ENCODE data around the gene GSTT2.

The GSTT2 gene

DNA sequence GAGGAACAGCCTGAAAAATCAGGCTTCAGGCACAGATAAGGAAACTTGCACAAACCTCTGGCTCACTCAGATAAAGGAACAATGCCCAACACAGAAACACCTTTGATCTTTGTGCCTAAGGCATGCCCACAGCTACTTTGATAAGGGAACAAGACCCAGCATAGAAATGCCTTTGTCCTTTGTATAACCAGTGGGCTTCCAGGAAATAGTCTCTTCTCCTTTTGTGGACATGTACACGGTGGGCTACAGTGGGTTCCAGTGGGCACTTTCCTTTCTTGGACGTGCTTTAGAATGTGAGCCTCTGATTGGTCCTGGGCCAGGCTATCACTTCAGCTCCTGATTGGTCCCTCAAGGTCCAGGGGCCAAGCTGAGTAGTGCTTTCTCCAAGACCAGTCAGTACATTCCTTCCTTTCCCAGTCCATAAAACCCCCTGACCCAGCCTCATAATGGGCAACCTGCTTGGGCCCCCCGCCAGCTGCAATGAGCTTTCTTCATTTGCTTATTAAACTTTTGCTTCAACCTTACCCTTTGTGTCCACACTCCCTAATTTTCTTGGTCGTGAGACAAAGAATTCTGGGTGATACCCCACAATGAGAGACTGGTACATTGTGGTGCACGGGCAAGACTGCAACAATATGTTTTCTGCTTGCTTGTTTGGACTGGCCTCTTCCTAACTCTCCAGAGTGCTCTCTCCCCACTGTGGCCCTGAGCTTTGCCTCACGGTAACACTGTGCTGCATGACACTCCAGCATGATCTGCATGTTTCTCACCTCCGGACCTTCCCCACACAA is 29.5 kb downstream of the GSTT2 start:
- DNase-seq = no peak

DNA sequence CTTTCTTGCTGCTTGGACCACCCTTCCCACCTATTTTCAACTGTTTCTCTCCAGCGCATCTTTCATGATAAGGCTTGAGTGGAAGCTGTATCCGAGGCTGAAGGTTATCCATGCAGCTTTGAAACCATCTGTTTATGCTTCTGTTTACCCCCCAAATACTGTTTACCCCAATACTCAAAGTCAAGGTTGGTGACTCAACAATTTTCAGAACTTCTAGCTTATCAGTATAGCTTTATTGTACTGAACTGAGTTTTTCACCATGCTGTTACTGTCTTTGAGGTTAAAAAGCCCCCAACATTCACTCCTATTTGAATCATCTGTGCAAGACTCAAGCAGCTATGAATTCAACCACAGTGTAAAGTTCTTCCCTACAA is 30.1 kb downstream of the GSTT2 start:
- DNase-seq = no peak

GRCh38 chr22:24011735-24012068 is 31.8 kb downstream of the GSTT2 start:
- peak in 1 of 2 experiments; percentile 27 for DNase-seq

DNA sequence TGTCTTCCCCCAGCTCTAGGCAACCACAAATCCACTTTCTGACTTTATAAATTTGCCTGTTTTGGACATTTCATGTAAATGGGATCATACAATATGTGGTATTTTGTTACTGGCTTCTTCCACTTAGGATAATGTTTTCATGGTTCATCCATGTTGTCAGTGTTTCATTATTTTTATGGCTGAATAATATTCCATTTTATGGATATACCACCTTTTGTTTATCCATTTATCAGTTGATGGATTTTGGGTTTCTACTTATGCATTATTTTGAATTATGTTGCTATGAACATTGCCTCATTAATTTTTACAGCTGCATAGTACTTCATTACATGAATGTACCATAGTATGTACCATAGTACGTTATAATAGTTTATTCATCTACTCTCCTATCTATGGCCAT is 36.2 kb downstream of the GSTT2 start:
- no peak for DNase-seq

DNA sequence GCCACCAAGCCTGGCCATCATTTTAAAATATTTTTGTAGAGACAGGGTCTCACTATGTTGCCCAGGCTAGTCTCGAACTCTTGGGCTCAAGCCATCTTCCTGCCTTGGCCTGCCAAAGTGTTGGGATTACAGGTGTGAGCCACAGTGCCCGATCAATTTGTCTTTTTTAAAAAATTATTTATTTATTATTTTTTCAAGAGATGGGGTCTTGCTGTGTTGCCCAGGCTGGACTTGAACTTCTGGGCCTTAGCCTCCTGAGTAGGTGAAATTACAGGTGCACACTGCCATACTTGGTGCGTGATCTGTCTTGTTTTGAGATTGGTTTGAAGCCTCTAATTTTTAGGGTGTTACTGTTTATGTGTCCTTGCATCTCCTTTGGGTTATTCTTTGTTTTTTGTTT is 41.4 kb downstream of the GSTT2 start:
- no peak for DNase-seq

- no peak for DNase-seq
These were observed 43.4 kb downstream of the GSTT2 start for GRCh38 chr22:24023204-24023789.

- no peak for DNase-seq
These were observed 44.4 kb downstream of the GSTT2 start for GRCh38 chr22:24024354-24024753.

GRCh38 chr22:24025475-24025874 is 45.5 kb downstream of the GSTT2 start:
- DNase-seq = no peak

- no peak for DNase-seq
These were observed 46.1 kb downstream of the GSTT2 start for GRCh38 chr22:24026056-24026455.

DNA sequence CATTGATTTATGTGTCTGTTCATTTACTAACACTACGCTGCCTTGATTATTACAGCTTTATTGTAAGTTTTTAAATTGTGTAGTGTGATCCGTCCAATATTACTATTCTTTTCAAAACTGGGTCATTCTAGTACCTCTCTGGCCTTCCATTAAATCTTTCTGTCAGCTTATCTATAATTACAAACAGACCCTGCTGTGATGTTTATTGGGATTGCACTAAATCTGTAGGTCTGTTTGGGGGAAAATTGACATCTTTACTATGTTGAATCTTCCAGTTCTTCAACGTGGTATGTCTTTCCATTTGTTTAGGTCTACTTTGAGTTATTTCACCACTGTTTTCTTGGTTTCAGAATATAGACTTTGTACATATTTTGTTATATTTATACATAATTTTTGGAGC is 46.8 kb downstream of the GSTT2 start:
- no peak for DNase-seq

- no peak for DNase-seq
These were observed 47.5 kb downstream of the GSTT2 start for GRCh38 chr22:24027389-24027975.

- DNase-seq = no peak
These were observed 48.1 kb downstream of the GSTT2 start for GRCh38 chr22:24027991-24028390.

DNA sequence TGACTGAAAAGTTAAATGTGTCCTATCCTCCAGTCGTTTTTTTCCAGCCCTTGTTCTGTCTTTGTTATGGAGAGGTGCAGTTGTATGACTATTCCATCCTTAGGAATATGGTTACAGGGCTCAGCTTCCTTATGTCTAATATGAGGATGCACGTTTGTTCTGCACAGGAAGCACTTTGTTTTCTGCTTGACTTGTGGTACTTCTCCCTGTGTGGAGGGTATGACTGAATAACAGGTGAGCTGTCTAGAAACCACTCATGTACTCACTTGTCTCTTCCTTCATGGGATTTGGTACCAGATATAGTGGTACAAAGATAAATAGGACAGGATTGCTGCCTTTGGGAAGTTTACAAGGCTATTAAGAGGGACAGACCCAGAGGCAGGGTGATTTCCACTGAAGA is 48.6 kb downstream of the GSTT2 start:
- DNase-seq = no peak

DNA sequence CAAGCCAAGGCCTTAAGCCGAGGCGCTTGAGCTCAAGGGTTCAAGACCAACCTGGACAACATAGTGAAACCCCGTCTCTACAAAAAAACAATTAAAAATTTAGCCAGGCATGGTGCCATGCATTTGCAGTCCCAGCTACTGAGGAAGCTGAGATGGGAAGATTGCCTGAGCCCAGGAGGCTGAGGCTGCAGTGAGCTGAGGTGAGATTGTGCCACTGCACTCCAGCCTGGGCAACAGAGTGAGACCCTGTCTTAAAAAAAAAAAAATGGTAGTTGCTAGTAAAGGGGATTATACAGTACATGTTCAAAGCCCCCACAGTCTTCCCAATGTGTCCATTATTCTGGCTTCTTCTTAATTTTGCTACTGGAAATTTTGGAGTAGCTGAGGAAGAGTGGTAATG is 49.4 kb downstream of the GSTT2 start:
- no peak for DNase-seq

DNA sequence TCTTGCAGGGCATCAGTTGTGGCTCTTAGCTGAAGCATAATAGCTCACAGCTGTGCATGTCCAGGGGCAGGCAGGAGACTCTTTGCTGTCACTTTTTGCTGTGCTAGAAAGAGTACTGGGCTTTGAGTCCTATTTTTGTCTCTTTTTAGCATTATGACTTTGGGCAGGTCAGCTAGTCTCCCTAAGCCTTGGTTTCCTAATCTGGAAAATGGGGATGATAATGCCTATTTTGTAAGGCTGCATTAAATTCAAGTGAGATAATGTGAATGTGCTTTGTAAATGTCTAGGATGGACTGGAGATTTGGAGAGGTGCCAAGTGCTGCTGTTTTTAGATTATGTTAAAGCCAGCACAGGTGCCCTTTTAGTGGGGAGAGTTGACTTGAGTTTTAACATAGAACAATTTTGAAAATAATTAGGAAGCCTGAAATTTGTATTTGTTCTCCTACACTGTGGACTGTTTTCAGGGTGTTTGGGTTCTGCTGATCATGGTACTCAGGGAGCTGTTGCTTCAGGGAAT is 50.3 kb downstream of the GSTT2 start:
- DNase-seq = peak in 1 of 2 experiments; percentile 23
